ENCODE results near the gene RMP24.

RMP24 gene

GRCh38 chr18:35993013-35993412 is 20.5 kb downstream of the RMP24 start:
- Histone ChIP-seq H3K4me3 (no peak overlapping the region), H3K36me3 (ENCODE audit: low read depth) (no peaks in the 10 kb centered on the region), H3K9me3 (no peaks in the 10 kb centered on the region), H3K4me1 (ENCODE audit: low read depth) (no peaks in the 10 kb centered on the region)
- intact Hi-C loops (cut with DNase I, micrococcal nuclease): no loop called here
- no peak for DNase-seq
- TF ChIP-seq CTCF (IDR thresholded peaks at IDR 0.05): no peak
- ATAC-seq: no peak

GRCh38 chr18:35998967-35999366 is 26.5 kb downstream of the RMP24 start:
- Histone ChIP-seq H3K4me3 (no peak overlapping the region), H3K9me3 (no peaks in the 10 kb centered on the region), H3K36me3 (ENCODE audit: low read depth) (no peaks in the 10 kb centered on the region), H3K4me1 (ENCODE audit: low read depth) (no peaks in the 10 kb centered on the region)
- ATAC-seq (peak; percentile 30), DNase-seq (no peak)
- no peak for TF ChIP-seq CTCF (IDR thresholded peaks at IDR 0.05)
- intact Hi-C loops (cut with DNase I, micrococcal nuclease): no loop called here

- Histone ChIP-seq H3K4me1 (ENCODE audit: low read depth) (no peaks in the 10 kb centered on the region), H3K36me3 (ENCODE audit: low read depth) (no peaks in the 10 kb centered on the region), H3K4me3 (no peak overlapping the region), H3K9me3 (no peaks in the 10 kb centered on the region)
- TF ChIP-seq CTCF (IDR thresholded peaks at IDR 0.05): no peak
- DNase-seq (no peak), ATAC-seq (no peak)
- intact Hi-C loops (cut with DNase I, micrococcal nuclease): no loop called here
Observed at GRCh38 chr18:35999925-36000324, 27.4 kb downstream of the RMP24 start.

DNA sequence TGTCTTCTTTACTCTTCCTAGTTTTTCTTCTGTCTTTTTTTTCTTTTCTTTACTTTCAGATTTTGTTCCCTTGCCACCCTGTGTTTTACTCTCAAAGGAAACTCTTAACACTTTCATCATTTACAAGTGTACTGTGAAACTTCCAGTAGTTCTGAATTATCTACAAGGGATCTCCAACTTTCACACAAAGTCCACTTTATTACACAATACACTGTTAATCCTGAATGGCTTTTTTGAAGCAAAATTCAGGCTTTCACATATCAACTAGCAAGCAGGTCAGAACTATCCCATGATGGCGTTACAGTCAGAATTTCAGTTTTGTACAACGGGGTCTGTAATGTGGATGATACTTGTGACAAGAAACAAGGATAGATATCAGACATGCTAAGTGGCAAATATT is 34.5 kb downstream of the RMP24 start:
- no peaks in the 10 kb centered on the region for H3K9me3 ChIP-seq
- no peaks in the 10 kb centered on the region for H3K36me3 ChIP-seq (ENCODE audit: low read depth)
- intact Hi-C loops (cut with DNase I, micrococcal nuclease): no loop called here
- H3K4me3 ChIP-seq: no peak overlapping the region
- H3K4me1 ChIP-seq (ENCODE audit: low read depth): no peaks in the 10 kb centered on the region
- DNase-seq (no peak), ATAC-seq (no peak)
- no peak for TF ChIP-seq CTCF (IDR thresholded peaks at IDR 0.05)

DNA sequence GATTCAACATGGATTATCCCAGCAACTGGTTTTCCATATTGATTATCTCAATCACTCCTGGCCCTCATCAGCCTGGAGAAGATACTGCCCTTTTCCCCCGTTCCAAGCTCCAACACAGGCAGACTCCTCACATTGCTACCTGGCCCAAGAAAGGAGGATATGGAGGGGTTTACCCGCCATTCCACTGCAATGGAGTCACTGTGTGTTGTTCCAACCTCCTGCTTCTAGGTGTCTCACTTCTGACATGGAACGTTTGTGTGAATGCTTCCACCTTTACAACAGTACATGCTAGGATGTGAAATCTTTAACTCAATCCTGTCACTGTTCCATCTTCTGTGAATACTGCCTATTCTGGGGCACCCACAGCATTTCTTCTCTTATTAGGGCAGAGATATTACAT is 36.7 kb downstream of the RMP24 start:
- ATAC-seq: no peak
- intact Hi-C loops (cut with DNase I, micrococcal nuclease): no loop called here

More for the DNA sequence above, 36.7 kb downstream of the RMP24 start:
- Histone ChIP-seq H3K4me3 (no peak overlapping the region), H3K9me3 (no peaks in the 10 kb centered on the region), H3K36me3 (ENCODE audit: low read depth) (no peaks in the 10 kb centered on the region), H3K4me1 (ENCODE audit: low read depth) (no peaks in the 10 kb centered on the region)
- no peak for DNase-seq
- TF ChIP-seq CTCF (IDR thresholded peaks at IDR 0.05): no peak
